ENCODE results near the gene TCFL5. TPM values are rescaled to one million over a fixed set of nuclear protein-coding genes. Genes with fewer than 3 reads are reported as not detected.

Gene TCFL5
- total RNA-seq, 1 donor from 2014 or later, result 1.1 TPM

DNA sequence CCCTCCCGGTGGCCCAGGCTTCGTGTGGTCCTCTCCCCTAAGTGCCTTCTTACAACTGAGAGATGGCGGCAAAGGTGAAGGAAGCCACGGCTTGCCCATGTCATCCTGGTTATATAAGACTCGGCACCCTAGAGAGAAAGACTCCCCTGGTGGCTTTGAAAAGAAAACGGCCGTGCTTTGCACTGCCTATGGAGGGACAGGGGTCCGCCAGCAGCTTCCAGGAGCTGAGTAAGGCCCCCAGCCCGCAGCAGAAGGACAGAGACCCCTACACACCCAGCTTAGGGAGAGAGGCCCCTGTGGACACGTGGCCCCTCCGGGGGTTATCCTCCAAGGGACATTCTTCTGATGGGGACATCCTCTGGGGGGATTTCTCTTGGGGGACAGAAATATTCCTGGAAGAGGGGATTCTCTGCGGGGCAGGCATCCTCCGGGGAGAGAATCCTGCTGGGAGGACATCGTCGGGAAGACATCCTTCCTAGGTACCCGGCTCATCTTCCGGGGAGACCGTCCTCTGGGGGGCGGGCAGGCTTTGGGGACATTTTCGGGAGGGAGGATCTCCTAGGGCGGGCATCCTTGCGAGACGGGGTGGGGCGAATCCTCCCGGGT is 57.5 kb downstream of the TCFL5 start:
- Histone ChIP-seq H3K27ac (peak overlapping the region; percentile 79 to 86), H3K4me1 (peaks cover 16 to 37% of the 10 kb centered on the region in 2 donors), H3K27me3 (no peaks in the 10 kb centered on the region), H3K4me3 (peak overlapping the region; percentile 98), H3K36me3 (peaks cover 16 to 38% of the 10 kb centered on the region in 2 donors), H3K9me3 (no peaks in the 10 kb centered on the region)
- TF ChIP-seq, protein P1, sequence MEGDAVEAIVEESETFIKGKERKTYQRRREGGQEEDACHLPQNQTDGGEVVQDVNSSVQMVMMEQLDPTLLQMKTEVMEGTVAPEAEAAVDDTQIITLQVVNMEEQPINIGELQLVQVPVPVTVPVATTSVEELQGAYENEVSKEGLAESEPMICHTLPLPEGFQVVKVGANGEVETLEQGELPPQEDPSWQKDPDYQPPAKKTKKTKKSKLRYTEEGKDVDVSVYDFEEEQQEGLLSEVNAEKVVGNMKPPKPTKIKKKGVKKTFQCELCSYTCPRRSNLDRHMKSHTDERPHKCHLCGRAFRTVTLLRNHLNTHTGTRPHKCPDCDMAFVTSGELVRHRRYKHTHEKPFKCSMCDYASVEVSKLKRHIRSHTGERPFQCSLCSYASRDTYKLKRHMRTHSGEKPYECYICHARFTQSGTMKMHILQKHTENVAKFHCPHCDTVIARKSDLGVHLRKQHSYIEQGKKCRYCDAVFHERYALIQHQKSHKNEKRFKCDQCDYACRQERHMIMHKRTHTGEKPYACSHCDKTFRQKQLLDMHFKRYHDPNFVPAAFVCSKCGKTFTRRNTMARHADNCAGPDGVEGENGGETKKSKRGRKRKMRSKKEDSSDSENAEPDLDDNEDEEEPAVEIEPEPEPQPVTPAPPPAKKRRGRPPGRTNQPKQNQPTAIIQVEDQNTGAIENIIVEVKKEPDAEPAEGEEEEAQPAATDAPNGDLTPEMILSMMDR (IDR thresholded peaks at IDR 0.05), result no peak
- intact Hi-C loops (cut with DNase I), result loop anchor here (1.0 kb wide), 1 partner anchor 10 kb away; no protein-coding TSS in a partner anchor
- no peak for DNase-seq (ENCODE audit: low spot score in 2 of 2)

DNA sequence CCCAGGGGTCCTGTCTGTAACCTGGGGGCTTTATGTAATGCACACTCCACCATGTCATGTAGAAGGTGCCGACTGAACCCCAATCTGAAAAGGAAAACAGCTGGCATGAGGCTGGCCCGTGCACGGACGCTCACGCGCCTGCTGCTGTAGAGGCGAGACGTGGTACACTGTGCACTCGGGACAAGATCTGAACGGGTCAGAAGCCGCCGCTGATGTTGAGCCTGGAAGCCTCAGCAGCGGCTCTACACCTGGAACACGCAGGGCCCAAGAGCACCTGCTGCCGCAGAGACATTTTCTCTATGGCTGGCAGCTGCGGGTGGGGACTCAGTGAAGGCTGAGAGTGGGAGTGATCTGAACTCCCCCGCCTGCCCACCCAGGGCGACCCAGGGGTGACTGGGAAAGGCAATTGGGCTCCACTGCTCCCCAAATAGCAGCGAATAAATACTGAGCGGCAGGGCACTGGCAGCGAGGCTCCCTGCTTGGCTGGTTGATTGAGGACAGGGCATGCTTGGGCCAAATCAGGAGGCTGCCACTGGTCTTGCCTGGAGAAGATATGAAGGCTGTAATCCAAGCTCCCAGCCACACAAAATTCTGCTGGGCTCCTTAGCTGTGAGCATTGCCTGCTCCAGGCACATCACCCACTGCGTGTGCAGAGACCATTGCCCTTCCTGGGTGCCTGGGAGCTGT is 59.5 kb downstream of the TCFL5 start:
- intact Hi-C loops (cut with DNase I), result no loop called here
- TF ChIP-seq, protein P1 (IDR thresholded peaks at IDR 0.05), result no peak
- Histone ChIP-seq H3K4me3 (no peak overlapping the region), H3K9me3 (no peaks in the 10 kb centered on the region), H3K27ac (no peak overlapping the region), H3K4me1 (peaks cover 16 to 27% of the 10 kb centered on the region in 2 donors), H3K27me3 (no peaks in the 10 kb centered on the region), H3K36me3 (peaks cover 14 to 30% of the 10 kb centered on the region in 2 donors)
- DNase-seq (ENCODE audit: low spot score in 2 of 2), result no peak

DNA sequence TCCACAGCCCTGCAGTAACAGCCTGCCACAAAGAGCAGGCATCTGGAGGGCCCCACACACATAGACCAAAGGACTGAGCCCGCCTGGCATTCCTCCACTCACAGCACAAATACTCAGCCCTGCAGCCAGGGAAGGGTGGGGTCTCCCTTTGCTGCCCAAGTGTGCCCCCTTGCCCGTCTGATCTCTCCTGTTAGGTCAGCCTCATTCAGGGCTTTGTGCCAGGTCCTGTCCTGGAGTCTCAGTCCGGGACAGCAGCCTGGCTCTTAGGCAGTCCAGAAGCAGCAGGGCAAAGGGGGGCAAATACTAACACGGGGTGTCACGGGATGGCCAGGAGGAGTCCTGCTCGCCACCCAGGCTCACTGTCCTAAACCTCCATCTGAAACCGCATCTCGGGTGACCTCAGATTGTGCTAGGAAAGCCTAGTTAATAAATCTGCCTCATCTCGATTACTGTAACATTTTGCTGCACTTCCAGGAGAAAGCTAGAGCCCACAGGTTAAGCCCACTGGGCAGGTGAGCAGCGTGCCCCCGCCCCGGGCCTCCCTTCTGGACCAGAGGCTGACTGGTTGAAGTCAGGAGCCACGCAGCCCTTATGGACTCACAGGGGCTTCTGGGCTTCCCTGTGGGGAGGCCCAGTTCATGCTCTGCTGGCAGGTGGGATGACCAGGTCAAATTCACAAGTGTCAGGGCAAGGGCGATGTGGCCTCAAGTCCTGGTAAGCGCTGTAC is 60.2 kb downstream of the TCFL5 start:
- H3K27me3 ChIP-seq, result no peaks in the 10 kb centered on the region
- intact Hi-C loops (cut with DNase I), result no loop called here
- peaks cover 9 to 22% of the 10 kb centered on the region in 2 donors for H3K4me1 ChIP-seq
- no peak overlapping the region for H3K27ac ChIP-seq
- TF ChIP-seq, protein P1 (IDR thresholded peaks at IDR 0.05), result no peak
- H3K36me3 ChIP-seq, result peaks cover 14 to 29% of the 10 kb centered on the region in 2 donors
- H3K4me3 ChIP-seq, result no peak overlapping the region
- no peak for DNase-seq (ENCODE audit: low spot score in 2 of 2)
- no peaks in the 10 kb centered on the region for H3K9me3 ChIP-seq

DNA sequence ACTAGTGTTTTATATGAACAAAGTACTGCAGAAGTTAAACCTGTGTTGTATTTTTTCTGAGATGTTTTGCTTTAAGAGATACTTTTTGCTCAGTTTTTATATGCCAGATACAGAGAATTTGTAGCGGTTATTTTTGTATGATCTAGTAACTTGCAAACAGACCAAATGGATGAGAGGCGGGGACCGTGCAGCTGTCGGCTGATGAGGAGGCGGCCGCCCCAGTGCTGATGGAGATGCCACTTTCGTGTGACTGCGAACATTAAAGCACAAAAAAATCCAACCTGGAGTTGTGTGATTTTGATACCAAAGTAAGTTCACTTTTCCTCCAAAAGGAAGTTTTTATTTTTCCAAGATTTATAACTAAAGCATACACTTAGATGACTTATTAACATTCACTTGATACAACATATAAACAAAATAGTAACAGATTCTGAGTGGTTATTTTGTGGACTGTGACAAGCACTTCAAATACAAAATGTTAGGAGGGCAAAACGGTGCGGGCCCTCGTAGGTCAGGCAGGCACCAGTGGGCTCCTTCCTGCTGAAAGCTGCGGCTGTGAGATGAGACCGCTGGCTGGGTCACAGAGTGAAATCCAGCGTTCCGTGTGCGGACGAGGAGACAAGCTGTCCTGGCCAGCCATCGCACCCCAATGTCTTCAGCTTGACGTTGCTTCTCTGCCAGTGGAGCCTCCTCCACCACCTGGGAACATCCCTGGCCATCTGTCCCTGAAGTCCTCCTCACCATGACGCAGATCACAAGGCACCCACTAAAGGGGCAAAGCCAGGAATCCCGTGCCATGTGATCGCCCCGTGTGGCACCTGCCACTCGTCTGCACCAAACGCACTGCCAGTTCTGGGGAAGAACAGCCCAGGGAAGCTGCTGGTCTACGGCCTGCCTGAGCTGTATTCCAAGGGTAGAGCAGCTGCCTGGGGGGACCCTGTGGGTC is 61.0 kb downstream of the TCFL5 start:
- no peak for DNase-seq (ENCODE audit: low spot score in 2 of 2)
- TF ChIP-seq, protein P1 (IDR thresholded peaks at IDR 0.05), result no peak
- Histone ChIP-seq H3K27me3 (no peaks in the 10 kb centered on the region), H3K9me3 (no peaks in the 10 kb centered on the region), H3K36me3 (peaks cover 14 to 29% of the 10 kb centered on the region in 2 donors), H3K4me1 (peaks cover under 1 to 14% of the 10 kb centered on the region in 2 donors), H3K4me3 (no peak overlapping the region), H3K27ac (no peak overlapping the region)
- intact Hi-C loops (cut with DNase I), result no loop called here

DNA sequence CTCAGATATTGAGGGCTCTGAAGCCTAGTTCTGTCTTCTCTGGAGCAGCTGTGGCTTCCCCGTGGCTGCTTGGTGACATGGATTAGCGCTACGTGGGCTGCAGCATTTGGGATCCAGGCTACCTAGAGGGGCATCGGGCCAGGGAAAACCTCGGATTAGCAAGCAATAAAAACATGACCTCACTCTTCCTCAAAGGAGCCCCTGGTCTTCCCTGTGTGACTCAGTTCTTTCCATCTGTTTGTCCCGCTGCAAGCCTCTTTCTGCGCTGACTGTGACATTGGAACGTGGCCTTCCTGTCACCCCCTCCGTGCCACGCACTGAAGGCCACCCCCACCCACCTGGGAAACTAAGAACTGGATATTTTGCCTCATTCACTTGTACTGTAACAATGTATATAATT is 61.7 kb downstream of the TCFL5 start:
- no peaks in the 10 kb centered on the region for H3K27me3 ChIP-seq
- H3K27ac ChIP-seq, result no peak overlapping the region
- intact Hi-C loops (cut with DNase I), result loop anchor here (5.0 to 10.0 kb wide), 5 partner anchors 127 to 1065 kb away; partner anchors contain the start of genes ABHD16B, DIDO1, PSMA7 and RPS21
- H3K4me3 ChIP-seq, result no peak overlapping the region
- peaks cover 0 to 14% of the 10 kb centered on the region in 2 donors for H3K4me1 ChIP-seq
- DNase-seq (ENCODE audit: low spot score in 2 of 2), result no peak
- H3K36me3 ChIP-seq, result peaks cover 14 to 29% of the 10 kb centered on the region in 2 donors
- TF ChIP-seq, protein P1 (IDR thresholded peaks at IDR 0.05), result no peak
- no peaks in the 10 kb centered on the region for H3K9me3 ChIP-seq
